ENCODE measurements around the gene SLC17A7.

- TF ChIP-seq PATZ1 (CRISPR knock-in tag; IDR thresholded peaks at IDR 0.05; ENCODE audit: borderline replicate concordance): no peak
- no peak for TF ChIP-seq BACH2 (CRISPR knock-in tag; IDR thresholded peaks at IDR 0.05; ENCODE audit: borderline replicate concordance)
- TF ChIP-seq RARB (CRISPR knock-in tag; IDR thresholded peaks at IDR 0.05): no peak
These were observed 38.8 kb upstream of the SLC17A7 start for GRCh38 chr19:49479975-49480628.
